ENCODE results near the gene IL27RA. TPM values are rescaled to one million over a fixed set of nuclear protein-coding genes. Genes with fewer than 3 reads are reported as not detected.

The IL27RA gene
- 10 to 100 TPM; 66.5 to 70.3 TPM for total RNA-seq

DNA sequence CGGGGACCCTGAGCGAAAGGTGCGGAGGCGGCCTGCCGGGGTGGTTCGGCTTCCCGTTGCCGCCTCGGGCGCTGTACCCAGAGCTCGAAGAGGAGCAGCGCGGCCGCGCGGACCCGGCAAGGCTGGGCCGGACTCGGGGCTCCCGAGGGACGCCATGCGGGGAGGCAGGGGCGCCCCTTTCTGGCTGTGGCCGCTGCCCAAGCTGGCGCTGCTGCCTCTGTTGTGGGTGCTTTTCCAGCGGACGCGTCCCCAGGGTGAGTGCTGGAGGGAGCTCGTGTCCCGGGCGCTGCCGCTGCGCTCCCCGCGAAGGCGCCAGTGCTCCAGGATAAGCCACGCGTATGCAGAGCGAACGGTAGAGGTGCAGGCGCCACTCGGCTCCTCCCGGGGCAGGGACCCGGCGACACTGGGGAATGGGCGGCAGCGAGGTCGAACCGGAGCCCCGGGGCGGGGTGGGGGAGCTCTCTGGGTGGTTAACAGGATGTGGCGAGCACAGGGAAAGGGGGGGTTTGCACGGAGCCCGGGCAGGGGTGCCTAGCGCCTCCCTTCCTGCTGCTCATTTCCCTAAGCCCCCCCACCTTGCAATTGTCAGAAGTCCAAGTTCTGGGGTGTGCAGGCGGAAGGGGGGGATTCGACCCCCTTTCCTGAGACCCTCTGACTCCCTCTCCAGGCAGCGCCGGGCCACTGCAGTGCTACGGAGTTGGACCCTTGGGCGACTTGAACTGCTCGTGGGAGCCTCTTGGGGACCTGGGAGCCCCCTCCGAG lies at the start of gene IL27RA:
IL27RA (plus strand) TSS at position 44 of the 762 bp plus-strand sequence; CDS start at position 155, 111 bp downstream.
- ChIA-PET CTCF (interaction anchor here (0.5 to 2.9 kb wide), 27 partner anchors 8 to 168 kb away, joined by 3 to 20 read pairs (median 4); partner anchors contain the start of genes DCAF15 and MISP3), POLR2A (interaction anchor here (1.7 kb wide), 1 partner anchor 10 kb away, joined by 5 read pairs; no protein-coding TSS in a partner anchor)
- Mint-ChIP-seq H3K4me1 (peaks cover 29% of the 10 kb centered on the region), H3K27ac (peak within 1 kb of the TSS; percentile 96), H3K9me3 (no peaks in the 10 kb centered on the region), H3K4me3 (peak within 1 kb of the TSS; percentile 93), H3K36me3 (ENCODE audit: low read depth) (peaks cover 16% of the 10 kb centered on the region), H3K27me3 (peaks cover 2% of the 10 kb centered on the region)
- peak; percentile 88 for DNase-seq

GRCh38 chr19:13981988-13982501 lies 49.5 kb upstream of the IL27RA start:
- no peak for DNase-seq
- Mint-ChIP-seq H3K36me3 (ENCODE audit: low read depth) (peaks cover 10% of the 10 kb centered on the region), H3K27me3 (no peaks in the 10 kb centered on the region), H3K27ac (peak overlapping the region; percentile 31), H3K9me3 (no peaks in the 10 kb centered on the region), H3K4me1 (peaks cover 68% of the 10 kb centered on the region), H3K4me3 (no peak overlapping the region)
- ChIA-PET CTCF (interaction anchor here (0.6 to 1.0 kb wide), 2 partner anchors 16 to 113 kb away, joined by 3 read pairs; no protein-coding TSS in a partner anchor), POLR2A (no interaction called here)

- DNase-seq: no peak
- Mint-ChIP-seq H3K36me3 (ENCODE audit: low read depth) (peaks cover 10% of the 10 kb centered on the region), H3K9me3 (no peaks in the 10 kb centered on the region), H3K27me3 (no peaks in the 10 kb centered on the region), H3K27ac (peak overlapping the region; percentile 50), H3K4me1 (peaks cover 76% of the 10 kb centered on the region), H3K4me3 (no peak overlapping the region)
- CTCF ChIA-PET: no interaction called here
- POLR2A ChIA-PET: no interaction called here
Measured at GRCh38 chr19:13982773-13983172, 48.8 kb upstream of the IL27RA start.

DNA sequence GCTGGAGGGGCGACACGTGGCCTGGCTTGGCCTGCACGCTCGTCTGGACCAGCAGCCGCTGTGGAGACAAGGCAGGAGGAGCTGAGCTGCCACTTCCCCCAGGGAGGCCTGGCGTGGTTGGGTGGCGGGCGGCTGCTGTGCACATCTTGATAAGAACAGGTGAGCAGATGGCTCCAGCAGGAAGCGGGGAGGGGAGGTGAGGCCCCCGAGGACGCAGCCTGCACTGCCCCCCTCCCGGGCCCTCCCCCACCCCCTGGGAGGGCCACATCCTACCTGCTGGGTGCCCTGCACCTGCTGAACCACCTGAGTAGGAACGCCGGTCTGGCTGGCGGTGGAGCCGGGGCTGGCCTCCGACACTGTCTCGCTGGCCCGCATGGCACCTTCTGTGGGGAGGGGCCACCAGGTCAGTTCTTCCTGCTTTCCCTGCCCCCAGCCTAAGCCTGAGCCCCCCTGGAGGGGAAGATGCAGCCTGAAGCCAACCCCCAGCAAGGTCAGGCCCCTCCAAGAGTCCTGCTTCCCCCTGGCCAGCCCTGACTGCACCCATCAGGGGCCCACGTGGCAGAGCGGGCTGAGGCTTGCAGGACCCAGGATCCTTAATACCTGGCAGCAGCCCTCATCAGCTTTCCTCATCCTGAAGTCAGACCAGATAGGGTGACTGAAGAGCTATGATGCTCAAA lies 48.2 kb upstream of the IL27RA start:
- Mint-ChIP-seq H3K4me1 (peaks cover 78% of the 10 kb centered on the region), H3K27me3 (no peaks in the 10 kb centered on the region), H3K9me3 (no peaks in the 10 kb centered on the region), H3K27ac (peak overlapping the region; percentile 50), H3K36me3 (ENCODE audit: low read depth) (peaks cover 12% of the 10 kb centered on the region), H3K4me3 (no peak overlapping the region)
- CTCF ChIA-PET: no interaction called here
- peak; percentile 34 for DNase-seq
- POLR2A ChIA-PET: no interaction called here

DNA sequence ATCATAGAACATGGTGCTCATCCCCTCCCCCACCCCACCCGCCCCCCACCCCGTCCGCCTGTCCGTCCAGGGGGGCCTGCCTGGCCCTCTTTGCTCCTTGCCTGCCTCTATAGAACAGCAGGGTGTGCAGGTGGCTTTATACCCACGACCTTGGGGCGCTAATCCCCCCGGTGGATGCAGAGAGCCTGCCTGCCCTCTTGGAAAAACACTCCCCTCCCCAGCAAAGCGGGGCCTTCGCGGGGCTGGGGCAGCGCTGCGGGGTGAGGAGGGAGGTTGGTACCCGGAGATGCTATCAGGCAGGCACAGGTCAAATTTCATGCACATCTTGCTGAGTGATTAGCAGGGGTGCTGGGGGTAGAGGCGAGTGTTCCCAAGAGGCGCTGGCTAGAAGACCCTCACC lies 47.4 kb upstream of the IL27RA start:
- no peaks in the 10 kb centered on the region for H3K27me3 Mint-ChIP-seq
- H3K27ac Mint-ChIP-seq: no peak overlapping the region
- ChIA-PET POLR2A (no interaction called here), CTCF (interaction anchor here (0.8 to 1.6 kb wide), 2 partner anchors 11 to 22 kb away, joined by 3 read pairs; partner anchors contain the start of gene RFX1)
- H3K4me1 Mint-ChIP-seq: peaks cover 86% of the 10 kb centered on the region
- no peak overlapping the region for H3K4me3 Mint-ChIP-seq
- H3K9me3 Mint-ChIP-seq: no peaks in the 10 kb centered on the region
- DNase-seq: no peak
- H3K36me3 Mint-ChIP-seq (ENCODE audit: low read depth): peaks cover 18% of the 10 kb centered on the region

DNA sequence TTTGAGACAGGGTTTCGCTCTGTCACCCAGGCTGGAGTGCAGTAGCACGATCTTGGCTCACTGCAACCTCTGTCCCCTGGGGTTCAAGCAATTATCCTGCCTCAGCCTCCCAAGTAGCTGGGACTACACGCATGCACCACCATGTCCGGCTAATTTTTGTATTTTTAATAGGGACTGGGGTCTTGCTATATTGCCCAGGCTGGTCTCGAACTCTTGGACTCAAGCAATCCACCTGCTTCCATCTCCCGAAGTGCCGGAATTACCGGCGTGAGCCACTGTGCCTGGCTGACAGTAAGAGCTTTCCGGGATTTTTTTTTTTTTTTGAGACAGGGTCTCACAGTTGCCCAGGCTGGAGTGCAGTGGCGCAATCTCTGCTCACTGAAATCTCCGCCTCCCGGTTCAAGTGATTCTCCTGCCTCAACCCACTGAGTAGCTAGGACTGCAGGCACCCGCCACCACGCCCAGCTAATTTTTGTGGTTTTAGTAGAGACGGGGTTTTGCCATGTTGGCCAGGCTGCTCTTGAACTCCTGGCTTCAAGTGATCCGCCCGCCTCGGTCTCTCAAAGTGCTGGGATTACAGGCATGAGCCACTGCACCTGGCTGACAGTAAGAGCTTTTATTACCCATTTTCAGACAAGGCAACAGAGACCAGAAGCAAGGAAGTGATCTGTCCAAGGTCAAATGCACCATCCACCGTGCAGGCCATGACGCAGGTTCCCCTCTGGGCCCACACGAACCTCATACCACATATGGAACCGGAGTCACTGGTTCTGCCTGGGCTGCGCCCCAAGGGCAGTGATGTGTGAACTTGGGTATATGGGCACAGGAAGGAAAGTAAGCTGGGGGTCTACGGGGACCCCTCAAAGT lies 46.5 kb upstream of the IL27RA start:
- DNase-seq: no peak
- CTCF ChIA-PET: interaction anchor here (0.8 to 1.9 kb wide), 3 partner anchors 12 to 22 kb away, joined by 3 to 5 read pairs (median 3); partner anchors contain the start of gene RFX1
- no peaks in the 10 kb centered on the region for H3K9me3 Mint-ChIP-seq

DNA sequence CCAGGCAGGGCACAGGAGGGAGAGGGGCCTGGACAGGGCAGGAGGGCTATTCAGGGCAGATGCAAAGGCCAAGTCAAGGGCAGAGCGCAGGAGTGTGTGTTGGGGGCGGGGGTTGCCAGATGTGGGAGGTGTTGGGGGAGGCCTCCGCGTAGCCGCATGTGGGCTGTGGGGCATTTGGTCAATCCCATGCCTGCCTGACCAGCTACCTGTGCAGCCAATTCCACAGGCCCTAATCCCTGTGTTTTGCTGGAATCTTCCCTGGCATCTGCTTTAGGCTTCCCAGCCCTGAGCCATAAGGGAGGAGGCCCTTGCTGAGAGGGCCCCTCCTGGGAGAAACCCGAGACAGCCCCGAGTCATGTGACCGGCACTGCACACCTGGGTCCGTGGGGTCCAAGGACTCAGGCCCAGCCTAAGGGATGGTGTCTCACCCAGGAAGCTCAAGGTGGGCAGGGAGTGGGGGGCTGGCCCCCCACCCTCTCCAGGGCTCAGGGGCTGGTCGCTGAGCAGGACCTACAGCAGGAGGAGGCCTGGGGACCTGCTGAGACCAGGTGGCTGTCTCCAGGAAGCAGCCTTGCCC lies 45.7 kb upstream of the IL27RA start:
- ChIA-PET CTCF (interaction anchor here (1.6 to 1.9 kb wide), 2 partner anchors 12 to 13 kb away, joined by 3 to 5 read pairs; no protein-coding TSS in a partner anchor), POLR2A (interaction anchor here (0.6 kb wide), 1 partner anchor 32 kb away, joined by 5 read pairs; no protein-coding TSS in a partner anchor)
- peak overlapping the region; percentile 68 for H3K4me3 Mint-ChIP-seq
- H3K27ac Mint-ChIP-seq: peak overlapping the region; percentile 98
- peaks cover 23% of the 10 kb centered on the region for H3K36me3 Mint-ChIP-seq (ENCODE audit: low read depth)
- no peak for DNase-seq
- H3K4me1 Mint-ChIP-seq: peaks cover 87% of the 10 kb centered on the region
- no peaks in the 10 kb centered on the region for H3K27me3 Mint-ChIP-seq
- no peaks in the 10 kb centered on the region for H3K9me3 Mint-ChIP-seq

More for the DNA sequence above, 46.5 kb upstream of the IL27RA start:
- POLR2A ChIA-PET: interaction anchor here (0.6 kb wide), 1 partner anchor 32 kb away, joined by 5 read pairs; no protein-coding TSS in a partner anchor
- peak overlapping the region; percentile 98 for H3K27ac Mint-ChIP-seq
- peak overlapping the region; percentile 9 for H3K4me3 Mint-ChIP-seq
- H3K36me3 Mint-ChIP-seq (ENCODE audit: low read depth): peaks cover 21% of the 10 kb centered on the region
- H3K27me3 Mint-ChIP-seq: no peaks in the 10 kb centered on the region
- peaks cover 89% of the 10 kb centered on the region for H3K4me1 Mint-ChIP-seq

DNA sequence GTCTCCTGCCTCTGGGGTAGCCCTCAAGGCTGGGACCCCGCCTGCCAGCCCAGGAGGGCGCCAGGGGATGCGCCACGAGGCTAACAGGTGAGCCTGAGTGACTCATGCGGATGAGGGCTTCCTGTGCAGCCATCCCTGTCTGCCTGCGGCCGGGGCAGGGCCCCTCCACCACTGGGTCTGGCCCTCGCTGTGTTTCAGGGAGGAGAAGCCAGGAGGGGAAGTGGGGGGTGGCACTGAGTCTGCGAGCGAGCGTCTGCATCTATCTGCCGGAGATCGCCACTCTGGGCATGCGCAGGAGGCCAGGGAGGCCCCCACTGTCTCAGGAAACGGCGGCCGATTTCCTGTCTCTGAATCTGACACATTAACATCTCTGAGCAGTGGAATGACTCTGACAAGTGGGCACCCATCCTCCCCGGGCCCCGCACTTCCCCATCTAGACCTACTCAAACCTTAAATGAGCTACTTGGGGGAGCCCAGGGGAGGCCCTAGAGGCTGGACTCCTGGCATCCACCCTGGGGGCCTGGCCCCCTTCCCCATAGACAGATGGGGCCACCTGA lies 45.1 kb upstream of the IL27RA start:
- peak; percentile 99 for DNase-seq
- CTCF ChIA-PET: interaction anchor here (1.9 kb wide), 1 partner anchor 11 kb away, joined by 5 read pairs; no protein-coding TSS in a partner anchor
- Mint-ChIP-seq H3K4me3 (peak overlapping the region; percentile 68), H3K27ac (peak overlapping the region; percentile 98), H3K4me1 (peaks cover 83% of the 10 kb centered on the region), H3K36me3 (ENCODE audit: low read depth) (peaks cover 26% of the 10 kb centered on the region), H3K27me3 (no peaks in the 10 kb centered on the region), H3K9me3 (no peaks in the 10 kb centered on the region)
- POLR2A ChIA-PET: no interaction called here

DNA sequence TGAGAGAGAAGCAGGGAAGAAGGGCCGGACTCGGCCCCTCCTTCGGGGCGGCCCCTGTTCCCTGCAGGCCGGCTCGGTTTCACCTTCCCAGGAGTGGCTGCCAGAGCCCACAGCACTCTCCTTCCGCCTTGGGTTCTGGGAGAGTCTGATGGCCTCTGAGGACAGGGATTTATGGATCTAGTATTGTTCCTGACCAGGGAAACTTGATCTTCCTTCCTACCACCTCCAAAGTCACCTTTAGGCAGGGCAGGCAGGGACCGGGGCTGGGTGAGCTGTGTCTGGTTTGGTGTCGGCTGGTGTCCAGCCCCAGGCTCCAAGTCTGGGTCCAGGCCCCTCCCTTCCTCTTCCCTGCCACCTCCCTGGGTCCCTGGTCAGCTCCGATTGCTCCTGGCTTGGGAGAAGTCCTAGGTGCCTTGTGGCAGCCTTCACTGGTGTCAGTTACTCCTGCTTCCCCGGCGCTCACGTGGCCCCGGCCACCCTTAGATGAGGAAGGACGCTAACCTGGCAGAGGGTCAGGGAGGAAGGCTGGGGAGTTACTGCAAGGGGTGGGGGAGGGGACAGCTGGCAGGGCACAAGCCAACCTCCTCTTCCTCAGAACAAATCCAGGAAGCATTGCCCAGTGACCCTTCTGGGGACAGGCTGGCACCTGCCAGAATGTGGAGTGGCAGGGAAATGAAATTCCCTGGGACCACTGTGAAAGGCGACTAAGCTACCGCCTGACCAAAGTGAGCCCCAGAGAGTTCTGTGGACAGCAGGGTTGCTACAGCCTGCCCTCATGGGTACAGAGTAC lies 44.3 kb upstream of the IL27RA start:
- Mint-ChIP-seq H3K36me3 (ENCODE audit: low read depth) (peaks cover 28% of the 10 kb centered on the region), H3K4me3 (peak overlapping the region; percentile 68), H3K4me1 (peaks cover 74% of the 10 kb centered on the region), H3K9me3 (no peaks in the 10 kb centered on the region), H3K27ac (peak overlapping the region; percentile 98), H3K27me3 (no peaks in the 10 kb centered on the region)
- ChIA-PET CTCF (interaction anchor here (0.6 to 1.2 kb wide), 4 partner anchors 11 to 29 kb away, joined by 3 read pairs; no protein-coding TSS in a partner anchor), POLR2A (no interaction called here)
- no peak for DNase-seq

- Mint-ChIP-seq H3K36me3 (ENCODE audit: low read depth) (peaks cover 26% of the 10 kb centered on the region), H3K9me3 (no peaks in the 10 kb centered on the region), H3K27me3 (no peaks in the 10 kb centered on the region), H3K27ac (peak overlapping the region; percentile 98), H3K4me1 (peaks cover 58% of the 10 kb centered on the region), H3K4me3 (no peak overlapping the region)
- ChIA-PET POLR2A (no interaction called here), CTCF (interaction anchor here (0.6 to 1.8 kb wide), 2 partner anchors 11 to 13 kb away, joined by 3 to 5 read pairs; no protein-coding TSS in a partner anchor)
- no peak for DNase-seq
Measured at GRCh38 chr19:13989487-13989886, 42.1 kb upstream of the IL27RA start.

DNA sequence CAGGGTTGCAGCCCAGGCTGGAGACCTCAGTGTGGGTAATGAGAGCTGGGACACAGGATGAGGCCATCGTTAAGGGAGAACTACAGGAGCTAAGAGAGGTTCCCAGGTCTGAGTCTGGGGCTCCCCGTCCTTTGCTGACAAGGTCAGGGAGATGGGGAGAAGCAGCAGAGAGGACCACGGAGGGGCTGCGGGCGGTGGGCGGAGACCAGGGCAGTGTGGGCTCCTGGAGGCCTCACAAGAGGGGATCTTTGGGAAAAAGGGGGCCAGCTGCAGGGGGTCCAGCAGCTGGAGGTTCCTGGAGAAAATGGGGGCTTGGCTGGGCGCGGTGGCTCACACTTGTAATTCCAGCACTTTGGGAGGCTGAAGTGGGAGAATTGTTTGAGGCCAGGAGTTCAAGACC lies 41.5 kb upstream of the IL27RA start:
- H3K9me3 Mint-ChIP-seq: no peaks in the 10 kb centered on the region
- peaks cover 26% of the 10 kb centered on the region for H3K36me3 Mint-ChIP-seq (ENCODE audit: low read depth)
- H3K4me3 Mint-ChIP-seq: no peak overlapping the region
- CTCF ChIA-PET: interaction anchor here (0.6 to 1.8 kb wide), 4 partner anchors 11 to 58 kb away, joined by 3 to 5 read pairs (median 3); no protein-coding TSS in a partner anchor
- no peaks in the 10 kb centered on the region for H3K27me3 Mint-ChIP-seq
- peak overlapping the region; percentile 98 for H3K27ac Mint-ChIP-seq
- POLR2A ChIA-PET: no interaction called here
- DNase-seq: no peak
- peaks cover 52% of the 10 kb centered on the region for H3K4me1 Mint-ChIP-seq
